AG10803 (cell line): ENCODE measurements around the gene LELP1.
A peak's percentile ranks its signal among the peaks of the same experiment; 100 is the strongest.
"Not testable (repeated sequence)": the region's sequence is repeated elsewhere in the genome, so short reads cannot be mapped to it uniquely, and the experiment has no call there.

Source experiments
- DNase-seq: peaks from one replicate; pipeline ENCODE4 v3.0.0; 2010; ENCODE audit warnings: low read depth
- H3K4me3 ChIP-seq: 2 replicates; pipeline ENCODE4 v1.5.1; 2011; ENCODE audit warnings: mild to moderate bottlenecking, low read length, control low read depth
- CTCF ChIP-seq: conservative IDR thresholded peaks from 2 replicates; pipeline ENCODE4 v1.5.1; 2011; ENCODE audit warnings: mild to moderate bottlenecking, low read length, control low read depth, inconsistent platforms

LELP1 gene

GRCh38 chr1:153228491-153228890 lies 25.3 kb downstream of the LELP1 start:
- no peak for DNase-seq
- TF ChIP-seq CTCF, result no peak
- no peak overlapping the region for H3K4me3 ChIP-seq

- not testable (repeated sequence) for H3K4me3 ChIP-seq, DNase-seq
- peak; percentile 39 for TF ChIP-seq CTCF
Measured at GRCh38 chr1:153229076-153229829, 26.0 kb downstream of the LELP1 start.

GRCh38 chr1:153231363-153231762 lies 28.1 kb downstream of the LELP1 start:
- no peak for TF ChIP-seq CTCF
- DNase-seq, result no peak
- H3K4me3 ChIP-seq, result no peak overlapping the region

GRCh38 chr1:153231785-153232184 lies 28.6 kb downstream of the LELP1 start:
- no peak for DNase-seq
- no peak overlapping the region for H3K4me3 ChIP-seq
- no peak for TF ChIP-seq CTCF

GRCh38 chr1:153232553-153232952 lies 29.3 kb downstream of the LELP1 start:
- H3K4me3 ChIP-seq, result no peak overlapping the region
- no peak for TF ChIP-seq CTCF
- no peak for DNase-seq

- DNase-seq, result no peak
- no peak overlapping the region for H3K4me3 ChIP-seq
- no peak for TF ChIP-seq CTCF
Measured at GRCh38 chr1:153233448-153233847, 30.2 kb downstream of the LELP1 start.

GRCh38 chr1:153238527-153238926 lies 35.3 kb downstream of the LELP1 start:
- no peak for DNase-seq
- 0 out of 2 replicates have a peak, but pooled peaks have one; percentile 5 for TF ChIP-seq CTCF
- H3K4me3 ChIP-seq, result no peak overlapping the region
